Measurements from ENCODE around the gene IFNK. TPM values are rescaled to one million over a fixed set of nuclear protein-coding genes. Genes with fewer than 3 reads are reported as not detected.

Gene IFNK
- total RNA-seq, 1 experiment from 2014 or later: not detected

- CTCF ChIA-PET: no interaction called here
- Histone ChIP-seq H2AFZ (ENCODE audit: low read depth, low read length, poor library complexity, severe bottlenecking) (no peak overlapping the region), H3K9ac (ENCODE audit: low read length) (no peak overlapping the region), H3K4me3 (replicated peaks in 1 of 2; ENCODE audit: low read depth in 1 of 2, low read length in 2 of 2) (no peak overlapping the region), H3K9me3 (ENCODE audit: control insufficient read depth in 1 of 2, insufficient read depth in 1 of 2, low read depth in 1 of 2, low read length in 2 of 2) (no peaks in the 10 kb centered on the region), H3K27ac (ENCODE audit: low read depth, low read length) (no peak overlapping the region), H3K36me3 (ENCODE audit: control insufficient read depth in 1 of 2, insufficient read depth in 2 of 2, low read length in 2 of 2) (no peaks in the 10 kb centered on the region), H3K9me2 (ENCODE audit: insufficient read depth) (no peaks in the 10 kb centered on the region), H3K79me2 (ENCODE audit: insufficient read depth, low read length) (no peaks in the 10 kb centered on the region), H3K4me2 (ENCODE audit: low read length) (no peak overlapping the region), H3K4me1 (ENCODE audit: control insufficient read depth in 1 of 2, insufficient read depth in 2 of 2, low read length in 2 of 2) (no peaks in the 10 kb centered on the region), H3K27me3 (ENCODE audit: insufficient read depth, low read length) (no peaks in the 10 kb centered on the region), H4K20me1 (ENCODE audit: insufficient read depth) (no peaks in the 10 kb centered on the region)
- POLR2A ChIA-PET: no interaction called here
- intact Hi-C loops (cut with micrococcal nuclease): no loop called here
- ATAC-seq (no peak), DNase-seq (ENCODE audit: low read depth, low spot score) (no peak)
- TF ChIP-seq, protein P1, sequence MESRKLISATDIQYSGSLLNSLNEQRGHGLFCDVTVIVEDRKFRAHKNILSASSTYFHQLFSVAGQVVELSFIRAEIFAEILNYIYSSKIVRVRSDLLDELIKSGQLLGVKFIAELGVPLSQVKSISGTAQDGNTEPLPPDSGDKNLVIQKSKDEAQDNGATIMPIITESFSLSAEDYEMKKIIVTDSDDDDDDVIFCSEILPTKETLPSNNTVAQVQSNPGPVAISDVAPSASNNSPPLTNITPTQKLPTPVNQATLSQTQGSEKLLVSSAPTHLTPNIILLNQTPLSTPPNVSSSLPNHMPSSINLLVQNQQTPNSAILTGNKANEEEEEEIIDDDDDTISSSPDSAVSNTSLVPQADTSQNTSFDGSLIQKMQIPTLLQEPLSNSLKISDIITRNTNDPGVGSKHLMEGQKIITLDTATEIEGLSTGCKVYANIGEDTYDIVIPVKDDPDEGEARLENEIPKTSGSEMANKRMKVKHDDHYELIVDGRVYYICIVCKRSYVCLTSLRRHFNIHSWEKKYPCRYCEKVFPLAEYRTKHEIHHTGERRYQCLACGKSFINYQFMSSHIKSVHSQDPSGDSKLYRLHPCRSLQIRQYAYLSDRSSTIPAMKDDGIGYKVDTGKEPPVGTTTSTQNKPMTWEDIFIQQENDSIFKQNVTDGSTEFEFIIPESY (IDR thresholded peaks at IDR 0.05; ENCODE audit: extremely low read depth, insufficient replicate concordance, low read length): no peak
- TF ChIP-seq EZH2phosphoT487 (IDR thresholded peaks at IDR 0.05; ENCODE audit: borderline replicate concordance) (no peak), JUND (IDR thresholded peaks at IDR 0.05) (no peak), EGR1 (IDR thresholded peaks at IDR 0.05; ENCODE audit: low read depth) (no peak)
- TF ChIP-seq, protein P2, sequence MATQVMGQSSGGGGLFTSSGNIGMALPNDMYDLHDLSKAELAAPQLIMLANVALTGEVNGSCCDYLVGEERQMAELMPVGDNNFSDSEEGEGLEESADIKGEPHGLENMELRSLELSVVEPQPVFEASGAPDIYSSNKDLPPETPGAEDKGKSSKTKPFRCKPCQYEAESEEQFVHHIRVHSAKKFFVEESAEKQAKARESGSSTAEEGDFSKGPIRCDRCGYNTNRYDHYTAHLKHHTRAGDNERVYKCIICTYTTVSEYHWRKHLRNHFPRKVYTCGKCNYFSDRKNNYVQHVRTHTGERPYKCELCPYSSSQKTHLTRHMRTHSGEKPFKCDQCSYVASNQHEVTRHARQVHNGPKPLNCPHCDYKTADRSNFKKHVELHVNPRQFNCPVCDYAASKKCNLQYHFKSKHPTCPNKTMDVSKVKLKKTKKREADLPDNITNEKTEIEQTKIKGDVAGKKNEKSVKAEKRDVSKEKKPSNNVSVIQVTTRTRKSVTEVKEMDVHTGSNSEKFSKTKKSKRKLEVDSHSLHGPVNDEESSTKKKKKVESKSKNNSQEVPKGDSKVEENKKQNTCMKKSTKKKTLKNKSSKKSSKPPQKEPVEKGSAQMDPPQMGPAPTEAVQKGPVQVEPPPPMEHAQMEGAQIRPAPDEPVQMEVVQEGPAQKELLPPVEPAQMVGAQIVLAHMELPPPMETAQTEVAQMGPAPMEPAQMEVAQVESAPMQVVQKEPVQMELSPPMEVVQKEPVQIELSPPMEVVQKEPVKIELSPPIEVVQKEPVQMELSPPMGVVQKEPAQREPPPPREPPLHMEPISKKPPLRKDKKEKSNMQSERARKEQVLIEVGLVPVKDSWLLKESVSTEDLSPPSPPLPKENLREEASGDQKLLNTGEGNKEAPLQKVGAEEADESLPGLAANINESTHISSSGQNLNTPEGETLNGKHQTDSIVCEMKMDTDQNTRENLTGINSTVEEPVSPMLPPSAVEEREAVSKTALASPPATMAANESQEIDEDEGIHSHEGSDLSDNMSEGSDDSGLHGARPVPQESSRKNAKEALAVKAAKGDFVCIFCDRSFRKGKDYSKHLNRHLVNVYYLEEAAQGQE (IDR thresholded peaks at IDR 0.05; ENCODE audit: low read depth): no peak
- no TSS peak for BruUV-seq (replicated peaks)
- RAD21 ChIA-PET (ENCODE audit: low non-redundant PET in 1 of 2, low total read pairs in 2 of 2, uncharacterized antibody in 2 of 2, unreplicated experiment in 2 of 2): no interaction called here
These were observed 4.3 kb upstream of the IFNK start for GRCh38 chr9:27519466-27520465.
